ENCODE measurements around the gene CAPN12. TPM values are rescaled to one million over a fixed set of nuclear protein-coding genes. Genes with fewer than 3 reads are reported as not detected.
"Not testable (repeated sequence)": the region's sequence is repeated elsewhere in the genome, so short reads cannot be mapped to it uniquely, and the experiment has no call there.

CAPN12 gene
- total and polyA plus RNA-seq, 2 experiments from 2014 or later: 19.1 to 20.5 TPM

DNA sequence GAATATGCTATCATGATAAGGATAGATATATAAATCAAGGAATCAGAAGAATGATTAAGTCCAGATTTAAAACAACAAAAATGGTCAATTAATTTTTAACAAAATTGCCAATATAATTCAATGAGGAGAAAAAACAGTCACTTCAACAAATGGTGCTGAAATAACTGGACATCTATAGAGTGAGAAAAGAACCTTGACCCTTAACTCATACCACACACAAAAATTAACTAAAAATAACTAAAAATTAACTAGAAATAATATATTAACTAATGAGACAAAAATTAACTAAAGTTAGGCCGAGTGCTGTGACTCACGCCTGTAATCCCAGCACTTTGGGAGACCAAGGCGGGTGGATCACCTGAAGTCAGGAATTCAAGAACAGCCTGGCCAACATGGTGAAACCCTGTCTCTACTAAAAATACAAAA lies 19.5 kb upstream of the CAPN12 start (continued):
- TF ChIP-seq REST (IDR thresholded peaks at IDR 0.05; ENCODE audit: unreplicated experiment): no peak
- TF ChIP-seq, protein P1, sequence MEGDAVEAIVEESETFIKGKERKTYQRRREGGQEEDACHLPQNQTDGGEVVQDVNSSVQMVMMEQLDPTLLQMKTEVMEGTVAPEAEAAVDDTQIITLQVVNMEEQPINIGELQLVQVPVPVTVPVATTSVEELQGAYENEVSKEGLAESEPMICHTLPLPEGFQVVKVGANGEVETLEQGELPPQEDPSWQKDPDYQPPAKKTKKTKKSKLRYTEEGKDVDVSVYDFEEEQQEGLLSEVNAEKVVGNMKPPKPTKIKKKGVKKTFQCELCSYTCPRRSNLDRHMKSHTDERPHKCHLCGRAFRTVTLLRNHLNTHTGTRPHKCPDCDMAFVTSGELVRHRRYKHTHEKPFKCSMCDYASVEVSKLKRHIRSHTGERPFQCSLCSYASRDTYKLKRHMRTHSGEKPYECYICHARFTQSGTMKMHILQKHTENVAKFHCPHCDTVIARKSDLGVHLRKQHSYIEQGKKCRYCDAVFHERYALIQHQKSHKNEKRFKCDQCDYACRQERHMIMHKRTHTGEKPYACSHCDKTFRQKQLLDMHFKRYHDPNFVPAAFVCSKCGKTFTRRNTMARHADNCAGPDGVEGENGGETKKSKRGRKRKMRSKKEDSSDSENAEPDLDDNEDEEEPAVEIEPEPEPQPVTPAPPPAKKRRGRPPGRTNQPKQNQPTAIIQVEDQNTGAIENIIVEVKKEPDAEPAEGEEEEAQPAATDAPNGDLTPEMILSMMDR (conservative IDR thresholded peaks at IDR 0.05; ENCODE audit: low read depth in 2 of 2): no peak
- TF ChIP-seq ZNF331 (CRISPR knock-in tag; IDR thresholded peaks at IDR 0.05; ENCODE audit: low read depth): no peak
- TF ChIP-seq CREB1 (CRISPR knock-in tag; IDR thresholded peaks at IDR 0.05; ENCODE audit: low read depth): no peak
- TF ChIP-seq ZNF114 (CRISPR knock-in tag; IDR thresholded peaks at IDR 0.05): no peak

GRCh38 chr19:38761884-38762389 lies 17.7 kb upstream of the CAPN12 start:
- not testable (repeated sequence) for H4K20me1 ChIP-seq (replicated peaks; ENCODE audit: insufficient read depth); H3K36me3 Mint-ChIP-seq (ENCODE audit: low read depth); H3K4me1 ChIP-seq (ENCODE audit: insufficient read depth); ATAC-seq; H3K27me3 ChIP-seq (ENCODE audit: insufficient read depth); H3K9me2 ChIP-seq (ENCODE audit: insufficient read depth); H3F3A ChIP-seq (replicated peaks; ENCODE audit: low read depth); H3K4me3 ChIP-seq; H3K4me1 Mint-ChIP-seq; H3K79me2 ChIP-seq (replicated peaks; ENCODE audit: insufficient read depth); H3K27ac ChIP-seq (ENCODE audit: low read depth); H3K9me3 Mint-ChIP-seq; H3K27ac Mint-ChIP-seq; DNase-seq (ENCODE audit: low spot score); H3K36me3 ChIP-seq (ENCODE audit: insufficient read depth); H2AFZ ChIP-seq; H3K4me2 ChIP-seq; H3K4me3 Mint-ChIP-seq; H3K27me3 Mint-ChIP-seq (ENCODE audit: insufficient read depth, low read depth, poor library complexity)

DNA sequence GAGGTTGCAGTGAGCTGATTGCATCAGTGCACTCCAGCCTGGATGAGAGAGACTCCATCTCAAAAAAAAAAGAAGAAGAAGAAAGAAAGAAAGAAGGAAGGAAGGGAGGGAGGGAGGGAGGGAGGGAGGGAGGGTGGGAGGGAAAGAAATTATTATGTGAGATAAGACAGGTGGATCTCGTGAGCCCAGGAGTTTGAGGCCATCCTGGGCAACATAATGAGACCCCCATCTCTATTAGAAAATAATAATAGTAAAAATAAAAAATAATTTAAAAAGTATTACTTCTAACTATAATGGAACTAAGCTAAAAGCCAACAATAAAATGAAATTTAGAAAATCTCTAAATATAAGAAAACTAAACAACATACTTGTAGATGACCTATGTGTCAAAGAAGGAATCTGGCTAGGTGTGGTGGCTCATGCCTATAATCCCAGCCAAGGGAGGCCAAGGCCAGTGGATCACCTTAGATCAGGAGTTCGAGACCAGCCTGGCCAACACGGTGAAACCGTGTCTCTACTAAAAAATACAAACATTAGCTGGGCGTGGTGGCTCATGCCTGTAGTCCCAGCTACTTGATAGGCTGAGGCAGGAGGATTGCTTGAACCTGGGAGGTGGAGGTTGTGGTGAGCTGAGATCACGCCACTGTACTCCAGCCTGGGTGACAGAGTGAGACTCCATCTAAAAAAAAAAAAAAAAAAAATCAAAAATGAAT lies 16.7 kb upstream of the CAPN12 start:
- not testable (repeated sequence) for H3K4me1 Mint-ChIP-seq; H3K9me3 Mint-ChIP-seq; H3K27ac ChIP-seq (ENCODE audit: low read depth); H3K4me3 Mint-ChIP-seq; ATAC-seq; H2AFZ ChIP-seq; H3K27me3 Mint-ChIP-seq (ENCODE audit: insufficient read depth, low read depth, poor library complexity); H4K20me1 ChIP-seq (replicated peaks; ENCODE audit: insufficient read depth); H3K4me2 ChIP-seq; H3K79me2 ChIP-seq (replicated peaks; ENCODE audit: insufficient read depth); DNase-seq (ENCODE audit: low spot score); H3K9me2 ChIP-seq (ENCODE audit: insufficient read depth); H3K36me3 ChIP-seq (ENCODE audit: insufficient read depth); H3F3A ChIP-seq (replicated peaks; ENCODE audit: low read depth); H3K36me3 Mint-ChIP-seq (ENCODE audit: low read depth); H3K4me1 ChIP-seq (ENCODE audit: insufficient read depth); H3K4me3 ChIP-seq; H3K27me3 ChIP-seq (ENCODE audit: insufficient read depth); H3K27ac Mint-ChIP-seq
